Stimulated activated naive CD4-positive, alpha-beta T cell treated with Interleukin-2 at 50 U/mL for 16 hours (primary cell): Measurements from ENCODE around the gene DPYSL4.

Experiments
- DNase-seq: peaks from one replicate; lab custom pipeline; 2025; lab: John Stamatoyannopoulos, UW

DPYSL4 gene

GRCh38 chr10:132186488-132187429 is at the start of gene DPYSL4:
Gene DPYSL4, plus strand, starts transcription at chr10:132186948. Its CDS starts 116 bp downstream, at chr10:132187064.
- DNase-seq: peak; percentile 22

- no peak for DNase-seq
These were observed 49.4 kb upstream of the DPYSL4 start for GRCh38 chr10:132137111-132138072.

GRCh38 chr10:132138133-132138532 is 48.6 kb upstream of the DPYSL4 start:
- no peak for DNase-seq

- DNase-seq: no peak
These were observed 48.2 kb upstream of the DPYSL4 start for GRCh38 chr10:132138596-132138995.

GRCh38 chr10:132139526-132139925 is 47.2 kb upstream of the DPYSL4 start:
- DNase-seq: no peak

GRCh38 chr10:132140167-132140925 is 46.4 kb upstream of the DPYSL4 start:
- no peak for DNase-seq

GRCh38 chr10:132141076-132141475 is 45.7 kb upstream of the DPYSL4 start:
- DNase-seq: no peak

GRCh38 chr10:132141526-132142395 is 45.0 kb upstream of the DPYSL4 start:
- no peak for DNase-seq

GRCh38 chr10:132142396-132143161 is 44.2 kb upstream of the DPYSL4 start:
- DNase-seq: no peak

GRCh38 chr10:132143162-132143561 is 43.6 kb upstream of the DPYSL4 start:
- DNase-seq: no peak

- DNase-seq: no peak
These were observed 42.7 kb upstream of the DPYSL4 start for GRCh38 chr10:132144086-132144485.

- no peak for DNase-seq
These were observed 41.7 kb upstream of the DPYSL4 start for GRCh38 chr10:132145002-132145401.

GRCh38 chr10:132145521-132146185 is 41.1 kb upstream of the DPYSL4 start:
- no peak for DNase-seq

- DNase-seq: no peak
These were observed 40.5 kb upstream of the DPYSL4 start for GRCh38 chr10:132146271-132146671.

GRCh38 chr10:132146941-132147915 is 39.5 kb upstream of the DPYSL4 start:
- no peak for DNase-seq

GRCh38 chr10:132148261-132149251 is 38.2 kb upstream of the DPYSL4 start:
- no peak for DNase-seq

- no peak for DNase-seq
These were observed 37.5 kb upstream of the DPYSL4 start for GRCh38 chr10:132149271-132149670.
